ENCODE results near the gene APOA5.
"Not testable (repeated sequence)": the region's sequence is repeated elsewhere in the genome, so short reads cannot be mapped to it uniquely, and the experiment has no call there.

APOA5 gene

GRCh38 chr11:116826751-116827431 is 35.2 kb upstream of the APOA5 start:
- DNase-seq = no peak

DNA sequence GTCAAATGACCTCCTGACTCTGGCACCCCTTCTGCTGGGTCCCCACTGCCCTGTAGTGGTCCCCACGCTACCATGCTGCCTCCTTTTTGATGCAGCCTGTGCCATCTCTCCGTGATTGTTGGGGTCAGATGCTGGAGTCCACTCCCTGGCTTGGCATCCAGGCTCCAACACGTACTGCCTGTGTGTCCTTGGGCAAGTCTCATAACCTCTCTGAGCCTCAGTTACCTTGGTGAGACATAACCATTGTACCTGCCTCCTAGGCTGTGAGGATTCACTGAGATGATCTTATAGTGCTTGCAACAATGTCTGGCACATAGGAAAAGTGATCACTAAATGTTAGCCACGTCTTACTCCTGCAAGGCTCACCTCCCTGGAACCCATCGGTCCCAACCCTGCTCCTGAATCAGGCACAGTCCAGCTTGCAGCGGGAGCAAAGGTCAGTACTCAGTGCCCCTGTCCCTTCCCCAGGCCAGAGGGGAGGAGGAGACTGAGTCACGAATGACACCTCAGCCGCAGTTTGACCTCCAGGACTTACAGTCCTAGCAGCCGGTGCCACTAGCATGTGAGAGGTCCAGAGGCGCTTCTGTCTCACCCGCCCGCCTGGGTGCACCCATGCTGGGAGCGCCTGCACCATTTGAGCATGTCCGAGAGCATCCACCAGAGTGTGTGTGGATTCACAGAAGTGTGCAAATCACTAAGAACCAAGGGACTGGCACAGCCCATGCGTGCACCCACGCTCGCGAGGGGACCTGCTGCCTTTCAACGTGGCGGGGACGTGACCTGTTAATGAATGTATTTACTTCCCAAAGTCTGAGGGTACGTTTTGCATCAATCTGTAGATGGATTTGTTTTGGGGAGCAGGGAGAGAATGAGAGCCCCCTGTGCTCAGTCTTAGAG is 34.4 kb upstream of the APOA5 start:
- no peak for DNase-seq

DNA sequence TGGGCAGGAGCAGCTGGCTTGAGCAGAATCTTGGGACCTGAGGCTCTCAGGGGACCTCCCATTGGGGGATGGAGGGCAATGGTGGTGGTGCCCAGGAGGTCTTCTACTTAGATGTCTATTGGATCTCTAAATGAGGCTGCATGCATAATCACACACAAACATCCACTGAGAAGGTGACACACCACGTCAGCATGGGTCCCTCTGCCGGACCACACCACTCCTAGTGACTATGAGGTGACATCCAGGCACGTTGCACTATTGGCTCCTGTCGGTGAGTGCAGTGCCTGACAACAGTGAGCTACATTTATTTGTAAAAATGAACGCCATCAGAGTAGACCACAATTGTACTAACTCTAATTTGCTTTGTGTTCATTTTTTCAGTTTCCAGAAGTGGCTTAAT is 33.8 kb upstream of the APOA5 start:
- no peak for DNase-seq

DNA sequence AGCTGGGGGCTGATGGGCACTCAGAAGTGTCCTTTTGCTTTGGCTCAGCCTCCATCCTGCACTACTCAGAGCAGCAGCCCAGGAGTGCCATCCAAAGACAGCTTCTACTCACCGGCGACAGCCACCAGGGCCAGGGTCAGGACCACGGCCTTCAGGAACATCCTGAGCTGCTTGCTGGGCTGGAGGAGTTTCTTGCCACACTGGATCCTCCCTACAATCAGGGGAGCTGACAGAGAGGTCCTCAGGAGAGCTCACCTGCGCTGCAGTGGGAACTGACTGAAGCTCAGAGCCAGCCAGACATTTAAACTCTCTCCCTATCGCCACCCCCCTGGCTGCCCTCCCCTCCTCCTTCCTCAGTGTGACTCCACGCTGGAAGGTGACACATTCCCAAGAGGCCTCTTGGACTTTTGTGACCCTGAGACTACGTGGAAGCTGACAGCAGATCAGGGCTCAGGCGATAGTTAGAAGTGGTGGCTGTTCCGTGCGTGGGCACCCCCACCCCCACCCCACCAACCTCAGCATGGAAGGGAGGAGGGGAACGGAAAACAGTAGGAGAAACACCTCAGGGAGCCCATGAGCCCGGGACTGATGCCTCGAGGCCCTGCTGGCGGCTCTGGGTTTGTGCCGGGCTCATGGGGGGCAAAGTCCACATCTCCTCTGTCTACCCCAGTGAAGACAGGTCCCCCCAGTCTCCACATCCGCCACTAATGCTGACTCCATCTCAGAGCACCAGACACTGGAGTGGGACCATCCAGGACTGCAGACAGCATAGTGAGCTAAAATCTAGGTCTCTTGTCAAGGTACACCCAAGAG is 31.6 kb upstream of the APOA5 start, which contains the start of gene APOA4:
Gene APOA4, minus strand, starts transcription at position 274 of the 813 bp plus-strand sequence. Its CDS starts 113 bp downstream, at position 161.
- no peak for DNase-seq

- DNase-seq = no peak
Observed at GRCh38 chr11:116822575-116822974, 30.9 kb upstream of the APOA5 start.

GRCh38 chr11:116821050-116821918 is 29.6 kb upstream of the APOA5 start:
- no peak for DNase-seq

DNA sequence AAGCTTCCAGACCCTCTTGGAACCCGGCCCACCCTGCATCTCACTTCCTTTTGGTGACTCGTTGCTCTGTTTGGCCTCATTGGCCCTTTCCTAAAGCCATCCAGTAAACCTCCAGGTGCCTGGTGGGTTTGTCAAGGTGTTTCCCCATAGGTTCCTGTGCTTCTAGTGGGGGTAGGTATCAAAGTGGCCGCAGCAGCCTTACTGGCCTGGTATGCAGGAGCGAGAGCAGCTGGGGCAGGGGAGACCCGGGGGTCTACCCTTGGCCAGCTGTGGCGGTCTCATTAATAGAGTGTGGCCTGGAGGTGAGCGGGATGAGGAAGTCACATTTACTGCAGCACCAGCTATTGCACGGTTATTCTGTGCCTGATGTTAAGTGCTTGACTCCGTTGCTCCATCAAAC is 27.4 kb upstream of the APOA5 start:
- DNase-seq = no peak

DNA sequence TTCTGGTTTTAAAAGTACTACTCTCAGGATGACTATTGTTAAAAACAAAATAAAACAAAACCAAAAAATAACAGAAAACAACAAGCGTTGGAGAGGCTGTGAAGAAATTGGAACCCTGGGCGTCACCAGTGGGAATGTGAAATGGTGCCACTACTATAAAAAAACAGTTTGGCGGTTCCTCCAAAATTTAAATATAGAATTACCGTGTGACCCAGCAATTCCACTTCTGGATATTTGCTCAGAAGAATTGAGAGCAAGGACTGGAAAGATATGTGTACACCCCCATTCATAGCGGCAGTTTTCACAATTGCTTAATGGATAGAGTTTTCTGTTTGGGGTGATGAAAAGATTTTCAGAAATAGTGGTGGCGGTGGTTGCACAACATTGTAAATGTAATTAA is 22.8 kb upstream of the APOA5 start:
- DNase-seq = no peak

GRCh38 chr11:116813781-116814471 is 22.2 kb upstream of the APOA5 start:
- DNase-seq = no peak

- DNase-seq = no peak
Observed at GRCh38 chr11:116813170-116813569, 21.5 kb upstream of the APOA5 start.

- no peak for DNase-seq
Observed at GRCh38 chr11:116812109-116812508, 20.4 kb upstream of the APOA5 start.

GRCh38 chr11:116811194-116811593 is 19.5 kb upstream of the APOA5 start:
- DNase-seq = no peak

DNA sequence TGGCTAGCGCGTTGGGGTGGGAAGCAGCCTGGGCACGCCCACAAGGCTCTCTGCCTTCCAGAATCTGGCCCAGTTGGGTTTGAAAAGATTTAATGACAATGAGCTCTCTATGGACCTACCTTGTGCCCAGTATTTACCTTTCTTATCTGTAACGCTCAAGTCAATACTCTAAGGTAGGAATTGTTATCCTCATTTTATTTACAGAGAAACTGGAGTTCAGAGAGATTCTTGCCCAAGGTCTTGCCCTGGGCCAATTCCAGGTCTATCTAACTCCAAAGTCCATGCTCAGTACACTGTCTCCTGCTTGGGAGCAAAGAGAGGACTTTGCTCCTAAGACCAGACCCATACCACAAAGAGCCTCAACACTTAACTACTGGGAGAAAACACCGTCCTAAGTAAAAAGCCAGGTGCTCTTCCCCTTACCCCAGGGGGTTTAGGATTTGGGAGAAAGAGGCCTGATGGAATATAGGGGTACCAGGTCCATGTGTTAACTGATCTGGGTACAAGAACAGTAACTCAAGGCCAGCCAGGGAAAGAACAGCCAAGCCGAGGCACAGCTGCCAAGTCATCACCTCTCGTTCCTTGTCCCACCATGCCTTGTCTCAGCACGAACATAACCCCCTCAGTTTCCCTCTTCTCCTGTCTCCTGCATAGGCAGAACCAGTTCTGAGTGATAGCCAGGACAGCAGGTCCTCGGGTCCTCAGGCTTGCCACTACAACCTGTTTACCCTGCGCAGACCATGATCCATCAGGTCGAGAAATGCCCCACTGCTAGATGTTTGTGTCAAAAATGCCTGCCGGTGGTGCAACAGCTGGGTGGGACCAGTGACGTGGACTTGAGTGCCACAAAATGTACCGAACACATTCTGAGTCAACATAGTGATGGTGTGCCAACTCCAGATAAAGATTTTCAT is 16.8 kb upstream of the APOA5 start:
- DNase-seq = no peak

DNA sequence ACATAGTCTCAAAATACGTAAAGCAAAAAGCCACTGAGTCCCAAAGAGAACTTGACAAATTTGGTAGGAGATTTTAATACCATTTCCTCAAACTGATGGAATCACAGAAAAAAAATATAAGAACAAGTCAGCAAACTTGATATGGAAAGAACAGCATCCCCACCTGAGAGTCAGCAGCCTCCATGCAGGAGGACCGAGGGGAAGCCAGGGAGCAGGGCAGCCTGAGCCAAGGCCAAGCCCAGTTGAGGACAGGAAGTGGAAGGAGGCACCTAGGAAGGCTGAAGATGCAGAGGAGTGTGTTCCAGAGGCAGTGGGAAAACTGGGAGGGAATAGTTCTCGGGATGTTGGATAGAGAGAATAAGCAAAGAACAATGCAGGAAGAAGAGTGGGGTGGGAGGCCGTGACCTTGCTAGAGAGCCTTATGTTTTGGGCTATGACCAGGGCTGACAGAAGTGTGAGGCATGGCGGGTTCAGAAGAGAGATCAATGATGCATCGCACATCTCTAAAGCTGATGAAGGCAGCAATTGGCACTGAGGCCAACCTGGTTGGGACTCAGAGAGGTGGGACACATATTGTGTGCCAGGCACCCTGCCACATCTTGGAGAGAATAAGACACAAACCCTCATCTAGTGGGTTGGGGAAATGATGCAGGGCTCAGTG is 16.1 kb upstream of the APOA5 start:
- DNase-seq = no peak

DNA sequence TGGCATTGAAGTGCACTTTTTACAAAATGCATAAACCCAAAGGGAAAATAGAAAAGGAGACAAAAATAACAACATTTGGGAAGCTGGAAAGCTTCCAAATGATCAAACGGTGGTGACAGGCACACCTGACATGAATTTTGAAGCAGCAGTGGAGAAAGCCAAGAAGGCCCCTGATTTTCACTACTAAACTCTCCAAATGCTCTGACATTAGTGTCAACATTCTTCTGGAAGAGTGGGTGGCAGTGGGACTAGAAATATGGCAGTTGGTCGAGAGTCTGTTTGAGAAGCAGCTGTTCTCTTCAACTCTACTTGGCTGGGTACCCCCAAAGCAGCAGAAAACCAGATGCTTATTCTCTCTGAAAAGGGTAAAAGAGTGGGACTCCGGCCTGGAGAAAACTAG is 12.3 kb upstream of the APOA5 start:
- no peak for DNase-seq

DNA sequence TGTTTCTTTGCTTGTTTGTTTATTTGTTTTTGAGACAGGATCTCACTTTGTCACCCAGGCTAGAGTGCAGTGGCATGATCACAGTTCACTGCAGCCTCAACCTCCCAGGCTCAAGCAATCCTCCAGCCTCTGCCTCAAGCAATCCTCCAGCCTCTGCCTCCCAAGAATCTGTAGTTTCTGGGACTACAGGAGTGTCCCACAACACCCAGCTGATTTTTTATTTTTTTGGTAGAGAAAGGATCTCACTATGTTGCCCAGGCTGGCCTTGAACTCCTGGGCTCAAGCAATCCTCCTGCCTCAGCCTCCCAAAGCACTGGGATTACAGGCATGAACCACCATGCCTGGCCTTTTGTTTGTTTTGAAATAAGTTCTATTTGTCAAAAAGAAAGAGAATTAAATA is 10.0 kb upstream of the APOA5 start:
- not testable (repeated sequence) for DNase-seq

GRCh38 chr11:116800610-116801009 is 8.9 kb upstream of the APOA5 start:
- DNase-seq = no peak

DNA sequence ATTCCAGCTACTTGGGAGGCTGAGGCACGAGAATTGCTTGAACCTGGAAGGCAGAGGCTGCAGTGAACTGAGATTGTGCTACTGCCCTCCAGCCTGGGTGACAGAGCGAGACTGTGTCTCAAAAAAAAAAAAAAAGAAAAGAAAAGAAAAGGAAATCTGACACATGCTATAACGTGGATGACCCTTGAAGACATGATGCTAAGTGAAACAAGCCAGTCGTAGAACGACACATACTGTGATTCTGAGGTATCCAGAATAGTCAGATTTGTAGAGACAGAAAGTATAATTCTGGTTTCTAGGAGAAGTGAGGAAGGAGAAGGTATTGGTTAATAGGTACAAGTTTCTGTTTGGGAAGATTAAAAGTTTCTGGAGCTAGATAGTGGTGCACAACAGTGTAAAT is 6.7 kb upstream of the APOA5 start:
- no peak for DNase-seq

GRCh38 chr11:116797816-116798215 is 6.1 kb upstream of the APOA5 start:
- no peak for DNase-seq

DNA sequence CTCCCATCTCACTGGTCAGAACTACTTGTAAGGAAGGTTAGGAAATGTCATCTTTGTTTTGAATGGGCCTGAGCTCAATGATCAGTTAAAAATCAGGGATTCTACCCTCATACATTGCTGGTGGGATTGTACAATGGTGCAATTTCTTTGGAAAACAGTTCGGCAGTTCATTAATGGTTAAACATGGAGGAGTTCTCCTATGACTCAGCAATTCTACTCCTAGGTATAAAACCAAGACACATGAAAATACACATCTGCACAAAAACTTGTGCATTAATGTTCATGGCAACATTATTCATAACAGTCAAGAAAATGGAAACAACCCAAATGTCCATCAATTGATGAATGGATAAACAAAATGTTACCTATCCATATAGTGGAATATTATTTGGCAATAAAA is 4.9 kb upstream of the APOA5 start:
- no peak for DNase-seq

Data from inflammatory macrophage (primary cell).